ENCODE data around the gene PRR5.

PRR5 gene

GRCh38 chr22:44683881-44684280 lies 18.1 kb upstream of the PRR5 start:
- no peak overlapping the region for H3K27ac ChIP-seq (ENCODE audit: low read depth, low read length)
- no peak overlapping the region for H3K4me3 ChIP-seq (ENCODE audit: low read depth, low read length)
- no peaks in the 10 kb centered on the region for H3K36me3 ChIP-seq (ENCODE audit: control insufficient read depth, insufficient read depth, low read length)
- H3K9me3 ChIP-seq (ENCODE audit: control insufficient read depth, insufficient read depth, low read length) = no peaks in the 10 kb centered on the region
- H3K4me1 ChIP-seq (ENCODE audit: control insufficient read depth, insufficient read depth, low read length) = peaks cover 5% of the 10 kb centered on the region
- H3K27me3 ChIP-seq (ENCODE audit: control insufficient read depth, insufficient read depth, low read length) = no peaks in the 10 kb centered on the region
- H3K9ac ChIP-seq (ENCODE audit: low read depth, low read length) = no peak overlapping the region

- Histone ChIP-seq H3K27me3 (ENCODE audit: control insufficient read depth, insufficient read depth, low read length) (no peaks in the 10 kb centered on the region), H3K4me3 (ENCODE audit: low read depth, low read length) (no peak overlapping the region), H3K27ac (ENCODE audit: low read depth, low read length) (peak overlapping the region; percentile 21), H3K9me3 (ENCODE audit: control insufficient read depth, insufficient read depth, low read length) (no peaks in the 10 kb centered on the region), H3K4me1 (ENCODE audit: control insufficient read depth, insufficient read depth, low read length) (peaks cover 5% of the 10 kb centered on the region), H3K9ac (ENCODE audit: low read depth, low read length) (no peak overlapping the region), H3K36me3 (ENCODE audit: control insufficient read depth, insufficient read depth, low read length) (no peaks in the 10 kb centered on the region)
Observed at GRCh38 chr22:44684506-44685383, 17.3 kb upstream of the PRR5 start.

- Histone ChIP-seq H3K4me3 (ENCODE audit: low read depth, low read length) (no peak overlapping the region), H3K27me3 (ENCODE audit: control insufficient read depth, insufficient read depth, low read length) (no peaks in the 10 kb centered on the region), H3K36me3 (ENCODE audit: control insufficient read depth, insufficient read depth, low read length) (no peaks in the 10 kb centered on the region), H3K27ac (ENCODE audit: low read depth, low read length) (peak overlapping the region; percentile 21), H3K9me3 (ENCODE audit: control insufficient read depth, insufficient read depth, low read length) (no peaks in the 10 kb centered on the region), H3K4me1 (ENCODE audit: control insufficient read depth, insufficient read depth, low read length) (peaks cover 5% of the 10 kb centered on the region), H3K9ac (ENCODE audit: low read depth, low read length) (no peak overlapping the region)
Observed at GRCh38 chr22:44685384-44686056, 16.5 kb upstream of the PRR5 start.

GRCh38 chr22:44686873-44687600 lies 15.0 kb upstream of the PRR5 start:
- Histone ChIP-seq H3K36me3 (ENCODE audit: control insufficient read depth, insufficient read depth, low read length) (no peaks in the 10 kb centered on the region), H3K4me1 (ENCODE audit: control insufficient read depth, insufficient read depth, low read length) (peaks cover 5% of the 10 kb centered on the region), H3K27ac (ENCODE audit: low read depth, low read length) (no peak overlapping the region), H3K4me3 (ENCODE audit: low read depth, low read length) (no peak overlapping the region), H3K9me3 (ENCODE audit: control insufficient read depth, insufficient read depth, low read length) (no peaks in the 10 kb centered on the region), H3K27me3 (ENCODE audit: control insufficient read depth, insufficient read depth, low read length) (no peaks in the 10 kb centered on the region), H3K9ac (ENCODE audit: low read depth, low read length) (no peak overlapping the region)

GRCh38 chr22:44689173-44689572 lies 12.8 kb upstream of the PRR5 start:
- no peak overlapping the region for H3K27ac ChIP-seq (ENCODE audit: low read depth, low read length)
- H3K4me1 ChIP-seq (ENCODE audit: control insufficient read depth, insufficient read depth, low read length) = peaks cover 5% of the 10 kb centered on the region
- no peak overlapping the region for H3K4me3 ChIP-seq (ENCODE audit: low read depth, low read length)
- no peaks in the 10 kb centered on the region for H3K27me3 ChIP-seq (ENCODE audit: control insufficient read depth, insufficient read depth, low read length)
- H3K9ac ChIP-seq (ENCODE audit: low read depth, low read length) = no peak overlapping the region
- no peaks in the 10 kb centered on the region for H3K9me3 ChIP-seq (ENCODE audit: control insufficient read depth, insufficient read depth, low read length)
- H3K36me3 ChIP-seq (ENCODE audit: control insufficient read depth, insufficient read depth, low read length) = no peaks in the 10 kb centered on the region

- peaks cover 3% of the 10 kb centered on the region for H3K4me1 ChIP-seq (ENCODE audit: control insufficient read depth, insufficient read depth, low read length)
- no peak overlapping the region for H3K27ac ChIP-seq (ENCODE audit: low read depth, low read length)
- no peaks in the 10 kb centered on the region for H3K27me3 ChIP-seq (ENCODE audit: control insufficient read depth, insufficient read depth, low read length)
- no peaks in the 10 kb centered on the region for H3K9me3 ChIP-seq (ENCODE audit: control insufficient read depth, insufficient read depth, low read length)
- no peaks in the 10 kb centered on the region for H3K36me3 ChIP-seq (ENCODE audit: control insufficient read depth, insufficient read depth, low read length)
- H3K4me3 ChIP-seq (ENCODE audit: low read depth, low read length) = no peak overlapping the region
- H3K9ac ChIP-seq (ENCODE audit: low read depth, low read length) = no peak overlapping the region
Observed at GRCh38 chr22:44689915-44690524, 12.0 kb upstream of the PRR5 start.

- Histone ChIP-seq H3K9me3 (ENCODE audit: control insufficient read depth, insufficient read depth, low read length) (no peaks in the 10 kb centered on the region), H3K9ac (ENCODE audit: low read depth, low read length) (no peak overlapping the region), H3K36me3 (ENCODE audit: control insufficient read depth, insufficient read depth, low read length) (no peaks in the 10 kb centered on the region), H3K27me3 (ENCODE audit: control insufficient read depth, insufficient read depth, low read length) (no peaks in the 10 kb centered on the region), H3K27ac (ENCODE audit: low read depth, low read length) (no peak overlapping the region), H3K4me3 (ENCODE audit: low read depth, low read length) (no peak overlapping the region), H3K4me1 (ENCODE audit: control insufficient read depth, insufficient read depth, low read length) (no peaks in the 10 kb centered on the region)
Observed at GRCh38 chr22:44691796-44692661, 10.0 kb upstream of the PRR5 start.

GRCh38 chr22:44692662-44693007 lies 9.4 kb upstream of the PRR5 start:
- no peak overlapping the region for H3K27ac ChIP-seq (ENCODE audit: low read depth, low read length)
- H3K9ac ChIP-seq (ENCODE audit: low read depth, low read length) = no peak overlapping the region
- no peaks in the 10 kb centered on the region for H3K9me3 ChIP-seq (ENCODE audit: control insufficient read depth, insufficient read depth, low read length)
- H3K36me3 ChIP-seq (ENCODE audit: control insufficient read depth, insufficient read depth, low read length) = no peaks in the 10 kb centered on the region
- H3K27me3 ChIP-seq (ENCODE audit: control insufficient read depth, insufficient read depth, low read length) = no peaks in the 10 kb centered on the region
- no peaks in the 10 kb centered on the region for H3K4me1 ChIP-seq (ENCODE audit: control insufficient read depth, insufficient read depth, low read length)
- no peak overlapping the region for H3K4me3 ChIP-seq (ENCODE audit: low read depth, low read length)

GRCh38 chr22:44693145-44693544 lies 8.9 kb upstream of the PRR5 start:
- no peak overlapping the region for H3K4me3 ChIP-seq (ENCODE audit: low read depth, low read length)
- H3K27ac ChIP-seq (ENCODE audit: low read depth, low read length) = no peak overlapping the region
- no peaks in the 10 kb centered on the region for H3K27me3 ChIP-seq (ENCODE audit: control insufficient read depth, insufficient read depth, low read length)
- no peaks in the 10 kb centered on the region for H3K4me1 ChIP-seq (ENCODE audit: control insufficient read depth, insufficient read depth, low read length)
- no peak overlapping the region for H3K9ac ChIP-seq (ENCODE audit: low read depth, low read length)
- no peaks in the 10 kb centered on the region for H3K36me3 ChIP-seq (ENCODE audit: control insufficient read depth, insufficient read depth, low read length)
- no peaks in the 10 kb centered on the region for H3K9me3 ChIP-seq (ENCODE audit: control insufficient read depth, insufficient read depth, low read length)

- Histone ChIP-seq H3K4me1 (ENCODE audit: control insufficient read depth, insufficient read depth, low read length) (peaks cover 4% of the 10 kb centered on the region; the same call in 1 of the 2 replicates), H3K9ac (ENCODE audit: low read depth, low read length) (no peak overlapping the region), H3K27me3 (ENCODE audit: control insufficient read depth, insufficient read depth, low read length) (no peaks in the 10 kb centered on the region), H3K36me3 (ENCODE audit: control insufficient read depth, insufficient read depth, low read length) (no peaks in the 10 kb centered on the region), H3K27ac (ENCODE audit: low read depth, low read length) (no peak overlapping the region), H3K9me3 (ENCODE audit: control insufficient read depth, insufficient read depth, low read length) (no peaks in the 10 kb centered on the region), H3K4me3 (ENCODE audit: low read depth, low read length) (no peak overlapping the region)
Observed at GRCh38 chr22:44693756-44694155, 8.2 kb upstream of the PRR5 start.

All from HUES48 (cell line).